Measurements from ENCODE around the gene ST6GAL2. TPM values are rescaled to one million over a fixed set of nuclear protein-coding genes. Genes with fewer than 3 reads are reported as not detected.
A peak's percentile ranks its signal among the peaks of the same experiment; 100 is the strongest.

ST6GAL2 gene
- total and polyA plus RNA-seq, 9 of the 15 experiments (the other 6 are each of a cell fraction or from before 2014, with no cell fraction given), result not detected

GRCh38 chr2:106864051-106864450, 21.9 kb downstream of the ST6GAL2 start (continued):
- no peak for TF ChIP-seq PPARD (CRISPR knock-in tag; IDR thresholded peaks at IDR 0.05)
- TF ChIP-seq KAT7 (CRISPR knock-in tag; IDR thresholded peaks at IDR 0.05; ENCODE audit: borderline replicate concordance), result no peak
- TF ChIP-seq ZBTB9 (CRISPR knock-in tag; IDR thresholded peaks at IDR 0.05), result no peak
- TF ChIP-seq ZNF23 (CRISPR knock-in tag; IDR thresholded peaks at IDR 0.05), result no peak
- no peak for TF ChIP-seq SMAD4 (CRISPR knock-in tag; conservative IDR thresholded peaks at IDR 0.05)
- TF ChIP-seq E2F5 (CRISPR knock-in tag; IDR thresholded peaks at IDR 0.05), result no peak

- WGBS (ENCODE audit: insufficient coverage, low coverage, missing lambda C conversion rate), result 0% methylated on average over 8 of the region's 8 CpGs
- no peak overlapping the region for H3K4me3 ChIP-seq
- H4K20me1 ChIP-seq (replicated peaks; ENCODE audit: control insufficient read depth, insufficient read depth, low read length), result no peaks in the 10 kb centered on the region; the same call in 1 of the 2 replicates
- TF ChIP-seq FOXP1 (CRISPR knock-in tag; IDR thresholded peaks at IDR 0.05) (no peak), CTCF (IDR thresholded peaks at IDR 0.05 in 2 of 3, conservative IDR thresholded peaks at IDR 0.05 in 1 of 3; ENCODE audit: insufficient read depth in 2 of 3, low read depth in 1 of 3, low read length in 3 of 3) (peak in 1 of 3 experiments; percentile 14; a peak in 2 of 6 replicates), PHB2 (IDR thresholded peaks at IDR 0.05; ENCODE audit: low read depth) (no peak), ZKSCAN1 (IDR thresholded peaks at IDR 0.05; ENCODE audit: low read depth, low read length) (no peak), HNRNPLL (IDR thresholded peaks at IDR 0.05; ENCODE audit: low read depth, low read length, poor library complexity, severe bottlenecking) (no peak), DPF2 (IDR thresholded peaks at IDR 0.05) (no peak), ZNF140 (CRISPR knock-in tag; IDR thresholded peaks at IDR 0.05) (no peak), SAP30 (IDR thresholded peaks at IDR 0.05; ENCODE audit: borderline replicate concordance, insufficient read depth, low read depth, low read length, poor library complexity, severe bottlenecking) (no peak)
- FAIRE-seq, result no peak
- no peak overlapping the region for H3K4me2 ChIP-seq (ENCODE audit: insufficient read depth, low read length)
- ChIA-PET POLR2A (no interaction called here), CTCF (ENCODE audit: low intra/inter-chr PET ratio) (no interaction called here)
- no peaks in the 10 kb centered on the region for H3K9me1 ChIP-seq (ENCODE audit: control insufficient read depth, insufficient read depth, low read length)
- H3K27me3 ChIP-seq (ENCODE audit: control insufficient read depth in 2 of 2, insufficient read depth in 2 of 2, low read length in 2 of 2), result no peaks in the 10 kb centered on the region
- intact Hi-C loops (cut with micrococcal nuclease), result no loop called here
- no peak overlapping the region for H3K9ac ChIP-seq (ENCODE audit: insufficient read depth in 1 of 2, low read depth in 2 of 2, low read length in 2 of 2)
- no peak overlapping the region for H3K27ac ChIP-seq (ENCODE audit: extremely low read depth, low read depth, low read length)
- BruUV-seq (replicated peaks), result no TSS peak
- ATAC-seq, result no peak; the same call in 2 of the 3 replicates
- no peaks in the 10 kb centered on the region for H3K36me3 ChIP-seq (ENCODE audit: control insufficient read depth, insufficient read depth, low read length)
- no peak for DNase-seq (ENCODE audit: extremely low read depth in 1 of 4, low spot score in 3 of 4)
- H3K4me1 ChIP-seq (replicated peaks in 1 of 2; ENCODE audit: control insufficient read depth in 2 of 2, insufficient read depth in 2 of 2, low read length in 2 of 2), result no peaks in the 10 kb centered on the region
- in situ Hi-C loops (cut with MboI), result no loop called here
- H3K79me2 ChIP-seq (ENCODE audit: control insufficient read depth, insufficient read depth, low read length), result no peaks in the 10 kb centered on the region
- H3K9me3 ChIP-seq (replicated peaks; ENCODE audit: control insufficient read depth, insufficient read depth, low read depth, low read length), result no peaks in the 10 kb centered on the region
- no peak overlapping the region for H2AFZ ChIP-seq (ENCODE audit: low read depth, low read length)
These were observed 22.6 kb downstream of the ST6GAL2 start for GRCh38 chr2:106863387-106863786.
